Muscle layer of duodenum (tissue), 2 donors: Measurements from ENCODE around the gene DMAP1.

Experiments used
- H3K27ac ChIP-seq: one replicate; pipeline ENCODE4 v1.7.0; 2013; ENCODE audit warnings: mild to moderate bottlenecking, low read length
- H3K27me3 ChIP-seq: one replicate; pipeline ENCODE4 v1.7.0; 2013; ENCODE audit warnings: low read depth, mild to moderate bottlenecking, control low read depth, low read length
- H3K36me3 ChIP-seq, 2 donors: one replicate each; pipeline ENCODE4 v1.7.0; 2013; ENCODE audit warnings: low read length in 2 of 2, control low read depth in 1 of 2, mild to moderate bottlenecking in 1 of 2; ENCODE audit not compliant: insufficient read depth in 2 of 2, control insufficient read depth in 1 of 2
- H3K4me1 ChIP-seq, 2 donors: one replicate each; pipeline ENCODE4 v1.7.0; 2013; ENCODE audit warnings: low read length in 2 of 2, mild to moderate bottlenecking in 2 of 2, control low read depth in 1 of 2, moderate library complexity in 1 of 2; ENCODE audit not compliant: insufficient read depth in 2 of 2, control insufficient read depth in 1 of 2
- H3K4me3 ChIP-seq, 2 donors: one replicate each; pipeline ENCODE4 v1.7.0; 2013; ENCODE audit warnings: low read length in 2 of 2, low read depth in 1 of 2, mild to moderate bottlenecking in 1 of 2
- H3K9me3 ChIP-seq, 2 donors: one replicate each; pipeline ENCODE4 v1.7.0; 2013; ENCODE audit warnings: low read length in 2 of 2, control low read depth in 1 of 2, mild to moderate bottlenecking in 1 of 2; ENCODE audit not compliant: control insufficient read depth in 1 of 2
- donor health status: healthy.

The DMAP1 gene

GRCh38 chr1:44229435-44230167 lies 16.3 kb downstream of the DMAP1 start:
- H3K36me3 ChIP-seq = peaks cover 6 to 11% of the 10 kb centered on the region in 2 donors
- H3K27ac ChIP-seq = no peak overlapping the region
- no peaks in the 10 kb centered on the region for H3K27me3 ChIP-seq
- H3K4me1 ChIP-seq = no peaks in the 10 kb centered on the region
- H3K4me3 ChIP-seq = no peak overlapping the region
- H3K9me3 ChIP-seq = no peaks in the 10 kb centered on the region

GRCh38 chr1:44230796-44231195 lies 17.5 kb downstream of the DMAP1 start:
- Histone ChIP-seq H3K9me3 (no peaks in the 10 kb centered on the region), H3K27me3 (no peaks in the 10 kb centered on the region), H3K4me3 (no peak overlapping the region), H3K27ac (no peak overlapping the region), H3K36me3 (peaks cover 6% of the 10 kb centered on the region in 2 donors), H3K4me1 (no peaks in the 10 kb centered on the region)

GRCh38 chr1:44233593-44233992 lies 20.3 kb downstream of the DMAP1 start:
- Histone ChIP-seq H3K27me3 (no peaks in the 10 kb centered on the region), H3K9me3 (no peaks in the 10 kb centered on the region), H3K4me3 (no peak overlapping the region), H3K36me3 (peaks cover 4% of the 10 kb centered on the region in 2 donors), H3K4me1 (peaks cover 0 to 10% of the 10 kb centered on the region in 2 donors), H3K27ac (no peak overlapping the region)

GRCh38 chr1:44235808-44236207 lies 22.5 kb downstream of the DMAP1 start:
- Histone ChIP-seq H3K9me3 (no peaks in the 10 kb centered on the region), H3K4me3 (no peak overlapping the region)

GRCh38 chr1:44236490-44237272 lies 23.4 kb downstream of the DMAP1 start:
- peaks cover 4 to 34% of the 10 kb centered on the region in 2 donors for H3K4me1 ChIP-seq
- H3K9me3 ChIP-seq = no peaks in the 10 kb centered on the region
- no peak overlapping the region for H3K27ac ChIP-seq
- no peak overlapping the region for H3K4me3 ChIP-seq
- H3K36me3 ChIP-seq = peaks cover 0 to 1% of the 10 kb centered on the region in 2 donors
- no peaks in the 10 kb centered on the region for H3K27me3 ChIP-seq

More at GRCh38 chr1:44235808-44236207, 22.5 kb downstream of the DMAP1 start:
- Histone ChIP-seq H3K27ac (no peak overlapping the region), H3K36me3 (peaks cover 0 to 4% of the 10 kb centered on the region in 2 donors), H3K4me1 (peaks cover 4 to 32% of the 10 kb centered on the region in 2 donors), H3K27me3 (no peaks in the 10 kb centered on the region)

- peaks cover 4 to 34% of the 10 kb centered on the region in 2 donors for H3K4me1 ChIP-seq
- H3K9me3 ChIP-seq = no peaks in the 10 kb centered on the region
- H3K36me3 ChIP-seq = no peaks in the 10 kb centered on the region
- H3K27ac ChIP-seq = no peak overlapping the region
- peak overlapping the region in 1 of 2 donors; percentile 15 for H3K4me3 ChIP-seq
- H3K27me3 ChIP-seq = no peaks in the 10 kb centered on the region
Observed at GRCh38 chr1:44237721-44238457, 24.6 kb downstream of the DMAP1 start.

- no peak overlapping the region for H3K27ac ChIP-seq
- H3K4me1 ChIP-seq = peaks cover 4 to 34% of the 10 kb centered on the region in 2 donors
- H3K27me3 ChIP-seq = no peaks in the 10 kb centered on the region
- H3K4me3 ChIP-seq = peak overlapping the region in 1 of 2 donors; percentile 15
- H3K36me3 ChIP-seq = peaks cover 0 to 2% of the 10 kb centered on the region in 2 donors
- H3K9me3 ChIP-seq = no peaks in the 10 kb centered on the region
Observed at GRCh38 chr1:44238660-44239059, 25.4 kb downstream of the DMAP1 start.

GRCh38 chr1:44239331-44239960 lies 26.2 kb downstream of the DMAP1 start:
- Histone ChIP-seq H3K4me1 (peaks cover 4 to 34% of the 10 kb centered on the region in 2 donors), H3K27ac (peak overlapping the region; percentile 8), H3K4me3 (no peak overlapping the region), H3K9me3 (no peaks in the 10 kb centered on the region), H3K36me3 (peaks cover 0 to 3% of the 10 kb centered on the region in 2 donors), H3K27me3 (no peaks in the 10 kb centered on the region)

- Histone ChIP-seq H3K27me3 (no peaks in the 10 kb centered on the region), H3K4me3 (no peak overlapping the region), H3K27ac (peak overlapping the region; percentile 21), H3K9me3 (no peaks in the 10 kb centered on the region), H3K36me3 (peaks cover 0 to 3% of the 10 kb centered on the region in 2 donors), H3K4me1 (peaks cover 4 to 34% of the 10 kb centered on the region in 2 donors)
Observed at GRCh38 chr1:44239961-44240371, 26.7 kb downstream of the DMAP1 start.

- H3K27me3 ChIP-seq = no peaks in the 10 kb centered on the region
- no peak overlapping the region for H3K4me3 ChIP-seq
- H3K36me3 ChIP-seq = peaks cover 0 to 3% of the 10 kb centered on the region in 2 donors
- peak overlapping the region; percentile 21 for H3K27ac ChIP-seq
- peaks cover 4 to 34% of the 10 kb centered on the region in 2 donors for H3K4me1 ChIP-seq
- H3K9me3 ChIP-seq = no peaks in the 10 kb centered on the region
Observed at GRCh38 chr1:44240802-44241671, 27.8 kb downstream of the DMAP1 start.
